ENCODE data around the gene IBTK.

Gene IBTK

DNA sequence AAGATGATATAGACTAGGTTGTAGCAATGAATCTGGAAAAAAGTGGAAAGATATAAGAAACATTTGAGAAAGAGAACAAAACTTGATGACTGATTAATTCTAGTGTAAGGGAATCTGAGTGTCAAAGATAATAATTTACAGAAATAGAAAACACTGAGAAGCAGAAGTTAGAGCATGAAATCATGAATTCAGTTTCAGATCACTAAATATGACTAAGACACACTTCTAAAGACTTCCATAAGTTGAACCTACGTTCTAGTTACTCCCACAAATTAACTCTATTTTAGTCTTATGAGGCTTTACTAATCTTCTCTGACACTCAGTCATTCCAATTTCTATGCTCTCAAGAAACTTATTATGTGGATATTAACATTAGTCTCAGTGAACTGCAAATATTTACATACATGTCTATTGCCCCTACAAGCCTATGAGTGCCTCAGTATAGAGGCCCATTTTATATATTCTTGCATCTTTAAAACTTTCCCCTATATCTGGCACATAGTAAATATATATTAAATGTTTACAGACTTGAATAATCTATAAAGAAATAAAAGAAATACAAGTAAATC is 30.4 kb downstream of the IBTK start:
- TF ChIP-seq, protein P1, sequence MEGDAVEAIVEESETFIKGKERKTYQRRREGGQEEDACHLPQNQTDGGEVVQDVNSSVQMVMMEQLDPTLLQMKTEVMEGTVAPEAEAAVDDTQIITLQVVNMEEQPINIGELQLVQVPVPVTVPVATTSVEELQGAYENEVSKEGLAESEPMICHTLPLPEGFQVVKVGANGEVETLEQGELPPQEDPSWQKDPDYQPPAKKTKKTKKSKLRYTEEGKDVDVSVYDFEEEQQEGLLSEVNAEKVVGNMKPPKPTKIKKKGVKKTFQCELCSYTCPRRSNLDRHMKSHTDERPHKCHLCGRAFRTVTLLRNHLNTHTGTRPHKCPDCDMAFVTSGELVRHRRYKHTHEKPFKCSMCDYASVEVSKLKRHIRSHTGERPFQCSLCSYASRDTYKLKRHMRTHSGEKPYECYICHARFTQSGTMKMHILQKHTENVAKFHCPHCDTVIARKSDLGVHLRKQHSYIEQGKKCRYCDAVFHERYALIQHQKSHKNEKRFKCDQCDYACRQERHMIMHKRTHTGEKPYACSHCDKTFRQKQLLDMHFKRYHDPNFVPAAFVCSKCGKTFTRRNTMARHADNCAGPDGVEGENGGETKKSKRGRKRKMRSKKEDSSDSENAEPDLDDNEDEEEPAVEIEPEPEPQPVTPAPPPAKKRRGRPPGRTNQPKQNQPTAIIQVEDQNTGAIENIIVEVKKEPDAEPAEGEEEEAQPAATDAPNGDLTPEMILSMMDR (IDR thresholded peaks at IDR 0.05; ENCODE audit: insufficient read depth, low read length, poor library complexity, severe bottlenecking) = no peak
- Histone ChIP-seq H3K27me3 (replicated peaks; ENCODE audit: control insufficient read depth, insufficient read depth, low read length) (no peaks in the 10 kb centered on the region), H3K36me3 (ENCODE audit: control insufficient read depth, insufficient read depth, low read length) (peaks cover 2% of the 10 kb centered on the region), H3K4me3 (replicated peaks; ENCODE audit: low read depth, low read length) (no peak overlapping the region)
- no peak for DNase-seq (ENCODE audit: extremely low read depth, insufficient read length)

DNA sequence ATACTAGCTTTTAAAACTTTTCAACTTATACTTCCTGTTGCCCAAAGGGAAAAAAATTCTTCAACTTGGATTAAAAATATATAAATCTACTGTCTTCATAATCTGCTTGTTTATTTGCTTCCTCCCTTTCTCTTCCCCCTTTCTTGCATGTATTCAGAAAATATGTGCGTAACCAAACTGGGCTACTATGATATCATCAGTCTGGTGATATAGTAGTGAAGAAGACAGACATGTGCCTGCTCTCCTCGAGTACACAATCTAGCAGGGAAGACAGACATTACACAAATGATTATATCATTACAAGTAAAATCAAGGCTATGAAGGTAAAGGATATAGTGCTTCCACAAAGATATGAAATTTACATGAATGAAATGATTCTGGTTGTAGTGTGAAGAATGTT is 31.0 kb downstream of the IBTK start:
- H3K36me3 ChIP-seq (ENCODE audit: control insufficient read depth, insufficient read depth, low read length) = peaks cover 2% of the 10 kb centered on the region
- TF ChIP-seq, protein P1 (IDR thresholded peaks at IDR 0.05; ENCODE audit: insufficient read depth, low read length, poor library complexity, severe bottlenecking) = no peak
- DNase-seq (ENCODE audit: extremely low read depth, insufficient read length) = no peak

DNA sequence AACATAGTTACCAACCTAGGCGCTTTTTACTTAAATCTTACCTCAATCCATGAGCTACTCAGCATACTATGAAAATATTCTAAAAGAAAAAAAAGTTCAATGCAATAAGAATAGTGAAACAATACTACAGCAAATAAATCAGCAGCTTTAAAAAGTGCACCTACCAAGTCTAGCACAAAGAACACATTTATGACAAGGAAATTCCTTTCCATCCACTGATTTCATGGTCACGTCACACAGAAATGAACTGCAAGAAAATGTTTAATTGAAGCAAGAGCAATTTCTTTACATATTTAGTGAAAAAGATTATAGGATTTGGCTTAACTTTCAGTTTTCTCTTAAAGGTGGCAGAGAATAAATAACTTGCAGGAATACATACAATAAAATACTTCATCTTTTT is 36.2 kb downstream of the IBTK start:
- TF ChIP-seq, protein P1 (IDR thresholded peaks at IDR 0.05; ENCODE audit: insufficient read depth, low read length, poor library complexity, severe bottlenecking) = no peak
- Histone ChIP-seq H3K36me3 (ENCODE audit: control insufficient read depth, insufficient read depth, low read length) (peaks cover 2% of the 10 kb centered on the region), H3K27me3 (replicated peaks; ENCODE audit: control insufficient read depth, insufficient read depth, low read length) (no peaks in the 10 kb centered on the region), H3K4me3 (replicated peaks; ENCODE audit: low read depth, low read length) (no peak overlapping the region)
- DNase-seq (ENCODE audit: extremely low read depth, insufficient read length) = no peak

More for the DNA sequence above, 31.0 kb downstream of the IBTK start:
- Histone ChIP-seq H3K27me3 (replicated peaks; ENCODE audit: control insufficient read depth, insufficient read depth, low read length) (no peaks in the 10 kb centered on the region), H3K4me3 (replicated peaks; ENCODE audit: low read depth, low read length) (no peak overlapping the region)

DNA sequence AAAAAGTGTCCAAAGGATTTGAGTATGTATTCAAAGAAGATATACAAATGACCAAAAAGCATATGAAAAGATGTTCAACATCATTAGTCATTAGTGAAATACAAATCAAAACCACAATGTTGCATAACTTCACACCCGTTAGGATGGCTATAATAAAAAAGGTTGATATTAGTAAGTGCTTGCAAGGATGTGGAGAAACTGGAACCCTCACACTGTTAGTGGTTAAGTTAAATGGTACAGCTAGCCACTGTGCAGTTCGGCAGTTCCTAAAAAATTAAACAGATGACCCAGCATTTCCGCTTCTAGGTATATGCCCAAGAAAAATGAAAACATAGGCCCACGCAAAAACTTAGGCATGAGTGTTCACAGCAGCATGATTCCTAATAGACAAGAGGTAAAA is 38.6 kb downstream of the IBTK start:
- no peaks in the 10 kb centered on the region for H3K27me3 ChIP-seq (replicated peaks; ENCODE audit: control insufficient read depth, insufficient read depth, low read length)
- TF ChIP-seq, protein P1 (IDR thresholded peaks at IDR 0.05; ENCODE audit: insufficient read depth, low read length, poor library complexity, severe bottlenecking) = no peak
- no peak for DNase-seq (ENCODE audit: extremely low read depth, insufficient read length)
- no peaks in the 10 kb centered on the region; the same call in 1 of the 2 replicates for H3K36me3 ChIP-seq (ENCODE audit: control insufficient read depth, insufficient read depth, low read length)
- H3K4me3 ChIP-seq (replicated peaks; ENCODE audit: low read depth, low read length) = no peak overlapping the region

DNA sequence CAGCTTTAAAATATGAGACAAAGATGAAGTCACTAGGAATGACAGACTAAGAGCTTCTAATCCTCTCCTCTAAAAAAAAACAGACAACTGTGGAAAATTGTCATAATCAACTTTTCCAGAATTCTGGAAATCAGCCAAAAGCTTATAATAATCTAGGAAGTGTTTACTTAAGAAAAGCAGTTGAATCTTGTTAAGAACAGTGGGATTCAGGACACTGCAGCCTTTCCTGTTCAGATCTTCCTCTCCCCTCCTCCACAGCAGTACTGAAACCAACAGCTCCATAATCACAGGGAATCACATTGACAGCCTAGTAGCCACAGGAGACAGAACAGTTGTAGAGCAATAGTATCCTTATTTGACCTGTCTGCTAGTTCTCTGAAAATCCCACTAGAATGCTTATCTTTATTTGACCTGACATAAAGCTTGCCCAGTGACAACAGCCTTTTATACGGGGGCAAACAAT is 41.6 kb downstream of the IBTK start:
- DNase-seq (ENCODE audit: extremely low read depth, insufficient read length) = no peak
- no peaks in the 10 kb centered on the region for H3K27me3 ChIP-seq (replicated peaks; ENCODE audit: control insufficient read depth, insufficient read depth, low read length)
- H3K36me3 ChIP-seq (ENCODE audit: control insufficient read depth, insufficient read depth, low read length) = peaks cover 2% of the 10 kb centered on the region
- no peak overlapping the region for H3K4me3 ChIP-seq (replicated peaks; ENCODE audit: low read depth, low read length)
- TF ChIP-seq, protein P1 (IDR thresholded peaks at IDR 0.05; ENCODE audit: insufficient read depth, low read length, poor library complexity, severe bottlenecking) = no peak

DNA sequence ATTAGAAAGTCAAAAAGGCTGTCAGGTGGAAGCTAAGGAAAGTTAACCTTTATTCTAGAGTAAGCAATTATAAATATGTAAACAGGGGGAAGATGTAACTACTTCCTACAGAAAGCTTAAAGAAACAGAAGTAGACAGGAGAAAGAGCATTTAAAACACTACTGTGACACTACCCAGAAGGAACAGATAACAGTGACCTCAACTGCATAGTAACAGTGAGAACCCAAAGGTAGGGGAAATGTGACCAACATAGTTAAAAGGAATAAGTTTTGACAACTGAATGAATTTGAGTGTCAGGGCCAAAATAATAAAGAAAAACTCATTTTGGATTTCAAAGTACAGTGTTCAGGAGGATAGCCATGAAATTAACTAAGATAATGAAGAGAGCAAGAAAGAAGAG is 43.5 kb downstream of the IBTK start:
- H3K4me3 ChIP-seq (replicated peaks; ENCODE audit: low read depth, low read length) = no peak overlapping the region
- TF ChIP-seq, protein P1 (IDR thresholded peaks at IDR 0.05; ENCODE audit: insufficient read depth, low read length, poor library complexity, severe bottlenecking) = no peak
- no peaks in the 10 kb centered on the region for H3K27me3 ChIP-seq (replicated peaks; ENCODE audit: control insufficient read depth, insufficient read depth, low read length)
- DNase-seq (ENCODE audit: extremely low read depth, insufficient read length) = no peak
- H3K36me3 ChIP-seq (ENCODE audit: control insufficient read depth, insufficient read depth, low read length) = peaks cover 2% of the 10 kb centered on the region

Data from GM06990 (cell line).